Uterus (tissue), 4 donors: Measurements from ENCODE around the gene SRPRB. TPM values are rescaled to one million over a fixed set of nuclear protein-coding genes. Genes with fewer than 3 reads are reported as not detected.

Source experiments
- DNase-seq, 2 donors: peaks; one replicate each; pipeline ENCODE4 v3.0.0-alpha.2; 2019 to 2020
- H3K27ac ChIP-seq, 2 donors: fragments of 200-600 bp; sonication (generic); 1 replicate in 1 of 2; 2 replicates in 1 of 2; pipeline ENCODE4 v1.5.1; 2016 to 2018
- H3K27me3 ChIP-seq, 2 donors: fragments of 200-600 bp; sonication (generic); one replicate each; pipeline ENCODE4 v1.5.1; 2018 to 2019; ENCODE audit warnings: control low read depth in 1 of 2
- H3K36me3 ChIP-seq, 2 donors: fragments of 200-600 bp; sonication (generic); one replicate each; pipeline ENCODE4 v1.5.1; 2019; ENCODE audit warnings: control low read depth in 1 of 2
- H3K4me1 ChIP-seq, 2 donors: fragments of 200-600 bp; sonication (generic); one replicate each; pipeline ENCODE4 v1.5.1; 2018 to 2019; ENCODE audit warnings: control low read depth in 1 of 2
- H3K4me3 ChIP-seq, 2 donors: fragments of 200-600 bp; sonication (generic); 1 replicate in 1 of 2; 2 replicates in 1 of 2; pipeline ENCODE4 v1.5.1; 2018 to 2019; ENCODE audit warnings: mild to moderate bottlenecking in 1 of 2
- H3K9me3 ChIP-seq, 2 donors: fragments of 200-600 bp; sonication (generic); one replicate each; pipeline ENCODE4 v1.5.1; 2019; ENCODE audit warnings: control low read depth in 1 of 2
- CTCF ChIP-seq, 4 experiments: fragments of 200-600 bp in 2 of 4; fragments of 450-650 bp in 2 of 4; sonication (generic) in 2 of 4; IDR thresholded peaks; one replicate each; pipeline ENCODE4 v1.5.1; 2016 to 2019; ENCODE audit warnings: antibody characterized with exemption in 4 of 4, mild to moderate bottlenecking in 2 of 4, moderate library complexity in 1 of 4
- POLR2A ChIP-seq, 2 donors: fragments of 450-650 bp; IDR thresholded peaks; one replicate each; pipeline ENCODE4 v1.6.1; 2016; ENCODE audit warnings: antibody characterized with exemption in 2 of 2, mild to moderate bottlenecking in 1 of 2, moderate library complexity in 1 of 2
- intact Hi-C: fragments of 100-400 bp; cut with DNase I; formaldehyde crosslinking; loops from one replicate; pipeline ENCODE4 v1.15.1; 2023; ENCODE audit warnings: low total_unique reads
- total RNA-seq, 4 donors: library from RNA; depleted of rRNA in 3 of 4; stranded (reverse); fragments of >200 nt in 3 of 4; gene quantifications; one replicate each; pipeline versions ENCODE4 v1.1.0 to v1.2.4, GENCODE V29; 2014 to 2023
- donor health status: DM: yes; HTN: yes; CAD: no.

Gene SRPRB
- total RNA-seq, 4 donors from 2014 or later = 12.0 to 66.2 (median 28.9) TPM

DNA sequence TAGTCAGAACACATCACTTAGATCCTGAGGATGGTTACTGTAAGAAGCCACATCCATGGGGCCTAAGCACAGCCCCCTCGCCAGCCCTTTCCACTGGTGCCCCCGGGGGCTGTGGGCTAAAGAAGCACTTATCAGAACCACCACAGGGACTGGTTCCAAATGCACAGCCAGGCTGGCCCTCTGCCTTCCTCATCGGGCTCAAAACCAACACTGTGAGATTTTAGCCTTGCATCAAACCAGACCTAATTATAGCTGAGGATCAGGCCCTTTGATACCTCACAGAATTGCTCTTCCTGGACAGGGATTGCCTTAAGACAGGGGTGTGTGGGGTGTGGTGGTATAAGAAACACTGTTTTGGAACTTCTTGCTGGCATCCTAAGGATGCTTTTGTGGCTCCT, 23.7 kb downstream of the SRPRB start:
- Histone ChIP-seq H3K9me3 (no peaks in the 10 kb centered on the region), H3K4me3 (no peak overlapping the region), H3K27ac (no peak overlapping the region), H3K27me3 (no peaks in the 10 kb centered on the region), H3K36me3 (no peaks in the 10 kb centered on the region), H3K4me1 (no peaks in the 10 kb centered on the region)
- no peak for DNase-seq
- intact Hi-C loops = no loop called here
- TF ChIP-seq CTCF (IDR thresholded peaks at IDR 0.05) (no peak), POLR2A (IDR thresholded peaks at IDR 0.05) (no peak)

DNA sequence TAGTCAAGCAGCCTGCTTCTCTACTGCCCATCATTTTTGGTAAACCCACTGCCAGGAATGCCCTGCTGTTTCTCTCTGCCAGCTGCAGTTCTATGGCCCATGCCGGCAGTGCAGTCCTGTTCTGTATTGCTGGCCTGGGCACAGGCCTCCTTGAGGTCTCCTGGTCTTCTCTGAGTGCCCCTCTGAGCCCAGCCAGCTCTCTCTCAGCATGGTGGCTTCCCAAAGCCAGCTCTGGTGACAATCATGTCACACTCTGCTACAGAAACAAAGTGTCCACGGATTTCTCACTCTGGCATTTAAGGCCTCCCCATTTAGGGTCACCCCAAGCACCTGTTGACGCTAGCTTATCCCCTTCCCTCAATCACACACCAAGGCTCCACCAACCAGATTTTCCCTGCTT, 24.5 kb downstream of the SRPRB start:
- no peak for DNase-seq
- H3K9me3 ChIP-seq = no peaks in the 10 kb centered on the region
- H3K27me3 ChIP-seq = no peaks in the 10 kb centered on the region
- no peak overlapping the region for H3K27ac ChIP-seq
- no peak for TF ChIP-seq POLR2A (IDR thresholded peaks at IDR 0.05)
- no peak for TF ChIP-seq CTCF (IDR thresholded peaks at IDR 0.05)
- intact Hi-C loops = no loop called here
- H3K4me3 ChIP-seq = no peak overlapping the region
- H3K36me3 ChIP-seq = no peaks in the 10 kb centered on the region
- no peaks in the 10 kb centered on the region for H3K4me1 ChIP-seq

GRCh38 chr3:133831966-133832801, 26.6 kb downstream of the SRPRB start:
- Histone ChIP-seq H3K4me1 (no peaks in the 10 kb centered on the region), H3K27me3 (no peaks in the 10 kb centered on the region), H3K9me3 (no peaks in the 10 kb centered on the region), H3K4me3 (no peak overlapping the region), H3K27ac (no peak overlapping the region), H3K36me3 (no peaks in the 10 kb centered on the region)
- DNase-seq = no peak
- no peak for TF ChIP-seq POLR2A (IDR thresholded peaks at IDR 0.05)
- TF ChIP-seq CTCF (IDR thresholded peaks at IDR 0.05) = no peak
- intact Hi-C loops = no loop called here

GRCh38 chr3:133832802-133833144, 27.2 kb downstream of the SRPRB start:
- no peak for DNase-seq
- Histone ChIP-seq H3K4me1 (no peaks in the 10 kb centered on the region), H3K27ac (no peak overlapping the region), H3K36me3 (no peaks in the 10 kb centered on the region), H3K4me3 (no peak overlapping the region), H3K27me3 (no peaks in the 10 kb centered on the region), H3K9me3 (no peaks in the 10 kb centered on the region)
- no peak for TF ChIP-seq POLR2A (IDR thresholded peaks at IDR 0.05)
- TF ChIP-seq CTCF (IDR thresholded peaks at IDR 0.05) = no peak
- intact Hi-C loops = no loop called here

- H3K36me3 ChIP-seq = no peaks in the 10 kb centered on the region
- H3K4me3 ChIP-seq = no peak overlapping the region
Observed at GRCh38 chr3:133833267-133833666, 27.7 kb downstream of the SRPRB start.

More at GRCh38 chr3:133833267-133833666, 27.7 kb downstream of the SRPRB start:
- H3K9me3 ChIP-seq = no peaks in the 10 kb centered on the region
- H3K27me3 ChIP-seq = no peaks in the 10 kb centered on the region
- DNase-seq = no peak
- H3K4me1 ChIP-seq = no peaks in the 10 kb centered on the region
- H3K27ac ChIP-seq = no peak overlapping the region
- TF ChIP-seq CTCF (IDR thresholded peaks at IDR 0.05) = no peak
- TF ChIP-seq POLR2A (IDR thresholded peaks at IDR 0.05) = no peak
- intact Hi-C loops = no loop called here
